ENCODE data around the gene RASSF3.

DNA sequence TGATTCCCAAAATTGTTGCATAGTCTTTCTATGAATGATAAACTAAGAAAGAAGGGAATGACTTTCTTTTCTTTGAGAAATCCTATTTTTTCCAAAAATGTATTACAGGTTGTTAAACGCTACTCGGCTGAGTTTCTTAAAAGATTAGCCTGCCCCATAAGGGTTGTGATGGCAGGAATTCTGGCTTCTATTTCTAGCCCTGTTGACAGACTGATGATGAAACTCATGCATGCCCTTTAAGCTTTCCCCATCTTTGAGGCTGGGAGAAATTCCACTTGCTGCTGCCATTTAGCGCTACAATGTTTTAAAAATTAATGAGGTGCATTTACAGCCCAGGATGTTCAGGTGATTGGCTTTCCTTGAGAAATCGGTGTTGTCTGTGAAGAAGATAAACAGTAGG is 33.2 kb upstream of the RASSF3 start:
- TF ChIP-seq, protein P1, sequence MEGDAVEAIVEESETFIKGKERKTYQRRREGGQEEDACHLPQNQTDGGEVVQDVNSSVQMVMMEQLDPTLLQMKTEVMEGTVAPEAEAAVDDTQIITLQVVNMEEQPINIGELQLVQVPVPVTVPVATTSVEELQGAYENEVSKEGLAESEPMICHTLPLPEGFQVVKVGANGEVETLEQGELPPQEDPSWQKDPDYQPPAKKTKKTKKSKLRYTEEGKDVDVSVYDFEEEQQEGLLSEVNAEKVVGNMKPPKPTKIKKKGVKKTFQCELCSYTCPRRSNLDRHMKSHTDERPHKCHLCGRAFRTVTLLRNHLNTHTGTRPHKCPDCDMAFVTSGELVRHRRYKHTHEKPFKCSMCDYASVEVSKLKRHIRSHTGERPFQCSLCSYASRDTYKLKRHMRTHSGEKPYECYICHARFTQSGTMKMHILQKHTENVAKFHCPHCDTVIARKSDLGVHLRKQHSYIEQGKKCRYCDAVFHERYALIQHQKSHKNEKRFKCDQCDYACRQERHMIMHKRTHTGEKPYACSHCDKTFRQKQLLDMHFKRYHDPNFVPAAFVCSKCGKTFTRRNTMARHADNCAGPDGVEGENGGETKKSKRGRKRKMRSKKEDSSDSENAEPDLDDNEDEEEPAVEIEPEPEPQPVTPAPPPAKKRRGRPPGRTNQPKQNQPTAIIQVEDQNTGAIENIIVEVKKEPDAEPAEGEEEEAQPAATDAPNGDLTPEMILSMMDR (IDR thresholded peaks at IDR 0.05), result no peak
- no peak for TF ChIP-seq POLR2A (IDR thresholded peaks at IDR 0.05)

All from adrenal gland (tissue), 5 donors.